Osteocyte (in vitro differentiated cells): ENCODE results near the gene MGAT3. TPM values are rescaled to one million over a fixed set of nuclear protein-coding genes. Genes with fewer than 3 reads are reported as not detected.

ENCODE experiments used
- DNase-seq: peaks from one replicate; pipeline ENCODE4 v3.0.0; 2021; ENCODE audit warnings: mixed read lengths; ENCODE audit not compliant: unreplicated experiment; ENCODE audit errors: extremely low spot score
- H3K27ac Mint-ChIP-seq: one replicate; pipeline ENCODE4 v1.8.0; 2021; ENCODE audit warnings: mild to moderate bottlenecking, mixed read lengths; ENCODE audit not compliant: unreplicated experiment
- H3K27me3 Mint-ChIP-seq: one replicate; pipeline ENCODE4 v1.8.0; 2021; ENCODE audit warnings: mixed read lengths; ENCODE audit not compliant: unreplicated experiment
- H3K36me3 Mint-ChIP-seq: one replicate; pipeline ENCODE4 v1.8.0; 2021; ENCODE audit warnings: mixed read lengths; ENCODE audit not compliant: unreplicated experiment
- H3K4me1 Mint-ChIP-seq: one replicate; pipeline ENCODE4 v1.8.0; 2021; ENCODE audit warnings: mixed read lengths; ENCODE audit not compliant: unreplicated experiment
- H3K4me3 Mint-ChIP-seq: one replicate; pipeline ENCODE4 v1.8.0; 2021; ENCODE audit warnings: mild to moderate bottlenecking, moderate library complexity, mixed read lengths; ENCODE audit not compliant: unreplicated experiment
- H3K9me3 Mint-ChIP-seq: one replicate; pipeline ENCODE4 v1.8.0; 2021; ENCODE audit warnings: mixed read lengths; ENCODE audit not compliant: unreplicated experiment
- total RNA-seq: library from RNA; stranded (reverse); gene quantifications from 2 replicates; pipeline ENCODE4 v1.2.1, GENCODE V29; 2021
- TF ChIP-seq, protein P1 (sequence below): fragments of 200-600 bp; sonication (generic); IDR thresholded peaks from 2 replicates; pipeline ENCODE4 v1.5.0; 2021; ENCODE audit warnings: antibody characterized with exemption, mild to moderate bottlenecking, moderate library complexity

The MGAT3 gene
- total RNA-seq, 1 donor from 2014 or later: 10.9 TPM

DNA sequence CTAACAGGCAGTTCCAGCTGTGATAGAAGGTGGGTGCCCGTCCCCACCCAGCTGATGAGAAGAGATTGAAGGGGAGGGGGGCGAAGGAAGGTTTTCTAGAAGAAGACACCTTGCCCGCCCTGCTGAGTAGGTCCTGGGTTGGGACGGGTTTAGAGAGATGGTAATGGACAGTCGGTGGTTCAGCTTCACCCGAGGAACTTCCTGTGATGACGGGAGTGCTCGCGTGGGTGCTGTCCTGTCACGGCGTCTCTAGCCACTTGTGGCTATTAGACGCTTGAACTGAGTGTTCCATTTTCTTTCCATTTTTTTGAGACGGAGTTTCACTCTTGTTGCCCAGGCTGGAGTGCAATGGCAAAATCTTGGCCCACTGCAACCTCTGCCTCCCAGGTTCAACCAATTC lies 27.6 kb upstream of the MGAT3 start:
- Mint-ChIP-seq H3K4me3 (peak overlapping the region; percentile 50), H3K27ac (peak overlapping the region; percentile 94), H3K27me3 (no peaks in the 10 kb centered on the region), H3K9me3 (no peaks in the 10 kb centered on the region), H3K36me3 (peaks cover 16% of the 10 kb centered on the region), H3K4me1 (peaks cover 63% of the 10 kb centered on the region)
- DNase-seq: no peak
- TF ChIP-seq, protein P1, sequence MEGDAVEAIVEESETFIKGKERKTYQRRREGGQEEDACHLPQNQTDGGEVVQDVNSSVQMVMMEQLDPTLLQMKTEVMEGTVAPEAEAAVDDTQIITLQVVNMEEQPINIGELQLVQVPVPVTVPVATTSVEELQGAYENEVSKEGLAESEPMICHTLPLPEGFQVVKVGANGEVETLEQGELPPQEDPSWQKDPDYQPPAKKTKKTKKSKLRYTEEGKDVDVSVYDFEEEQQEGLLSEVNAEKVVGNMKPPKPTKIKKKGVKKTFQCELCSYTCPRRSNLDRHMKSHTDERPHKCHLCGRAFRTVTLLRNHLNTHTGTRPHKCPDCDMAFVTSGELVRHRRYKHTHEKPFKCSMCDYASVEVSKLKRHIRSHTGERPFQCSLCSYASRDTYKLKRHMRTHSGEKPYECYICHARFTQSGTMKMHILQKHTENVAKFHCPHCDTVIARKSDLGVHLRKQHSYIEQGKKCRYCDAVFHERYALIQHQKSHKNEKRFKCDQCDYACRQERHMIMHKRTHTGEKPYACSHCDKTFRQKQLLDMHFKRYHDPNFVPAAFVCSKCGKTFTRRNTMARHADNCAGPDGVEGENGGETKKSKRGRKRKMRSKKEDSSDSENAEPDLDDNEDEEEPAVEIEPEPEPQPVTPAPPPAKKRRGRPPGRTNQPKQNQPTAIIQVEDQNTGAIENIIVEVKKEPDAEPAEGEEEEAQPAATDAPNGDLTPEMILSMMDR: no peak

DNA sequence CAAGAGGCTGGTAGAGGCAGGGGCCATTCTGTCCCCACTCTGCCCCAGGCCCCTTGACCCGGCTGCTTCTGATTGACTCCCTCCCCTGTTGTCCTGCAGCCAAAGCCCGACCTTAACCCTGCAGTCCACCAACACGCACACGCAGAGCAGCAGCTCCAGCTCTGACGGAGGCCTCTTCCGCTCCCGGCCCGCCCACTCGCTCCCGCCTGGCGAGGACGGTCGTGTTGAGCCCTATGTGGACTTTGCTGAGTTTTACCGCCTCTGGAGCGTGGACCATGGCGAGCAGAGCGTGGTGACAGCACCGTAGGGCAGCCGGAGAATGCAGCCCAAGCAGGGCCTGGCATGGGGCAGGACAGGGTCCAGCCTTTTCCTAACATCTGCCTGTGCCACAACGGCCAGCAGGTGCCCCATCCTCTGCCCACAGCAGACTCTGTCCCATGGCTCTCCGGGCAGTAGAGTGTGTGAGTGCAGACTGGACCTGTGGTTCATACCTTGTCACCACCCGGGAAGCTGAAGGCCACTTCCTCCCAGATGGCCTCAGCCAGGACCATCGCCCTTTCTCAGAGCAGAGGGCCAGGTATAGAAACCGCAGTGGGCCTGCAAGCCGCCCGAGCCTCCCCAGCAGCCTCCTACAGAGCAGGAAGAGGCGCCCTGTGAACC lies 26.8 kb upstream of the MGAT3 start:
- TF ChIP-seq, protein P1: no peak
- Mint-ChIP-seq H3K27me3 (no peaks in the 10 kb centered on the region), H3K9me3 (no peaks in the 10 kb centered on the region), H3K4me1 (peaks cover 63% of the 10 kb centered on the region), H3K27ac (peak overlapping the region; percentile 94), H3K36me3 (peaks cover 11% of the 10 kb centered on the region), H3K4me3 (no peak overlapping the region)
- no peak for DNase-seq

DNA sequence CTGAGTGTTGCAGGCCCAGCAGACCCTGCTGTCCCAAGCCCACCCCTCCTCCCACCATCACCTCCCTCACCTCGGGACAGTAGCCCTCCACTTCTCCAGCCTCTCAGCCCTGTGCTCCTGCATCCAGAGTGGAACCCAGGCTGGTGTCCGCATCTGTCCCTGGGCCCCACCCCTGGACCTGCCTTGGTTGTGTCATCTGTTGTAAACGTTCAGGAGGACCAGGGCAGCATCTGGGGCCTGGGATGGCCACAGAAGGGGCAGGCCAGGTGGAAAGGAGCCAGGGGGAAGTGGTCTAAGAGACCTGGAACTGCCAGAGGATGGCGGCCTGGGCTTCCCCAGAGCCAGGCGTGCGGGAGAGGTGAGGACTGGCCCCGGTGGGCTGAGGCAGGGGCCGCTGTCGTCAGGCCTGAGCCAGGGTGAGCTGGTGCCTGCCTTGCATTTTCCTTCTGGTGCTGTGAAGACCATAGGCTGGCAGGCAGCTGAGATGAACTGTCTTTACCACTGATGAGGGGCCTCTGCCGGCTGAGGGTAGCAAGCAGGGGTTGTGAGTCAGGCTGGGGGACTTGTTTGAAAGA lies 26.1 kb upstream of the MGAT3 start:
- H3K4me3 Mint-ChIP-seq: no peak overlapping the region
- no peak for DNase-seq
- H3K9me3 Mint-ChIP-seq: no peaks in the 10 kb centered on the region
- H3K36me3 Mint-ChIP-seq: peaks cover 11% of the 10 kb centered on the region
- H3K27ac Mint-ChIP-seq: peak overlapping the region; percentile 90
- H3K4me1 Mint-ChIP-seq: peaks cover 63% of the 10 kb centered on the region
- no peaks in the 10 kb centered on the region for H3K27me3 Mint-ChIP-seq
- TF ChIP-seq, protein P1: no peak

DNA sequence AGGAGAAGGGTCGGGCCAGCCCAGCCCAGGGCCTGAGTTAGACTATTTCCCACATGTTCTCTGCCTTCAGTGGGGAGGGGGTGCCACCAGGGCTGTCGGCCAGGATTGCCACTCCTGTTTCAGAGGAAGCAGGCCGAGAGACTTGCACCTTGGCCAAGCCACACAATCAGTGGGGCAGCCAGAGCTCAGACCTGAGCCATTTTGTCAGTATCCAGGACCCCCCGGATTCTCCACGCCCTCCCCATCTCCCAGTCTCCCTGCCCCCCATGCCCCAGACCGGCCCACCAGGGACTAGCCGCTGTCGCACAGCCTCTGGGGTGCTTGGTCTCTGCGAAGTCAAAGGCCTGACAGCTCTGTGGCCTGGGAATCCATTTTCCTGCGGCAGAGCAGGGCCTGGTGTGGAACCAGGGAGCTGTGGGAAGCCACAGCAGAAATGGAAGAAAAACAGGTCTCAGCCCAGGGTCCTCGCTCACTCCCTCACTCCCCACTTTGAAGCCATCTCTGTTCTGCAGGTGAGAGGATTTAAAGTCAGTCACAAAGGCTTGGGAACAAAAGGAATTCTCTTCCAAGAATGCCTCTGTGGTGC lies 25.5 kb upstream of the MGAT3 start:
- Mint-ChIP-seq H3K4me1 (peaks cover 69% of the 10 kb centered on the region), H3K9me3 (no peaks in the 10 kb centered on the region), H3K36me3 (peaks cover 10% of the 10 kb centered on the region), H3K27ac (peak overlapping the region; percentile 90), H3K4me3 (peak overlapping the region; percentile 22), H3K27me3 (no peaks in the 10 kb centered on the region)
- TF ChIP-seq, protein P1: no peak
- no peak for DNase-seq

DNA sequence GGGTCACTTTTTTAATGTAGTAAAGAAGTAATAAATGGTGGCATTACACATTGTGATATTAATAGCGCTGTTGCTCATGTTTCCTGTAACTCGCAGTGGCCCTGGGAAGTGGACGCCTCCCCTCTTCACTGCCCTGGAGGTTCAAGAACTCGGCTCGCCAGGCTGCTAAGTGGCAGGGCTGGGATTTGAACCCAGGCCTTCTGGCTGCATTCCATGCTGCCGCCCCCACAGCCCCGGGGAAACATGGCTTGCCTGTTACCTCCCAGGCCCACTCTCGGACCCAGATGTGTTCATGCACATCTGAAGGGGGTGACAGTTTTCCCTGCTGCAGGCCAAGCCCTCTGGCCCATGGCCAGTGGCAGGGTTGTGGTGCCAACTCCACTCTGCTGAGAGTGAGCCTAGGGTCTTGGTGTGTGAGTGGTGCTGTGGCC lies 25.0 kb upstream of the MGAT3 start:
- Mint-ChIP-seq H3K4me3 (peak overlapping the region; percentile 22), H3K27ac (peak overlapping the region; percentile 90)

More for the DNA sequence above, 25.0 kb upstream of the MGAT3 start:
- no peak for DNase-seq
- H3K27me3 Mint-ChIP-seq: no peaks in the 10 kb centered on the region
- H3K36me3 Mint-ChIP-seq: peaks cover 5% of the 10 kb centered on the region
- peaks cover 72% of the 10 kb centered on the region for H3K4me1 Mint-ChIP-seq
- TF ChIP-seq, protein P1: no peak
- H3K9me3 Mint-ChIP-seq: no peaks in the 10 kb centered on the region
